Measurements from ENCODE around the gene TDO2. TPM values are rescaled to one million over a fixed set of nuclear protein-coding genes. Genes with fewer than 3 reads are reported as not detected.

TDO2 gene
- total and polyA plus RNA-seq, 2 of the 4 experiments (the other 2 are of a cell fraction): 0.09 to 0.18 TPM

DNA sequence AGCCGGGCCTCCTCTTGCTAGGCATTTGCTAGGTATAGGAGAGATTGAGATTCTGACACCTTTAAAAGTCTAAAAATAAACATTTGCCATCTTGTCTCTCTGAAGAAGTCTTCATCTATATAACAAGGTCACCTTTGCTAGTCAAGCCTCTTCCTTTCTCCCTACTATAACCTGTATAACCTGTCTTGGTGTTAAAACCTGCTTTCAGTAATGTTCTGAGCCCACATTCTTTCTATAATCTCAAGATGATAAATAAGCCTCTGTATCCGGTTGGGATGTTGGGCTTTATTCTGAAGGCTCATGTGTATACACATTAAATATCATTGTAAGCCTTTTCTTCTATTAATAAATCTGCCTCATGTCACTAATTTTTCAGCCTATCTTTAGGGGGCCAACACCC lies 47.6 kb upstream of the TDO2 start:
- no peak overlapping the region for H3K56ac ChIP-seq (ENCODE audit: extremely low read depth, insufficient read depth, low read length)
- no peak overlapping the region for H4K91ac ChIP-seq (ENCODE audit: insufficient read depth, low read depth, low read length)
- no peak overlapping the region for H3K14ac ChIP-seq (replicated peaks; ENCODE audit: low read depth, low read length)
- H2AK9ac ChIP-seq (replicated peaks; ENCODE audit: low read depth, low read length, poor library complexity): no peak overlapping the region
- no peak overlapping the region for H2AFZ ChIP-seq (replicated peaks; ENCODE audit: low read length, poor library complexity)
- no peaks in the 10 kb centered on the region for H3K36me3 ChIP-seq (ENCODE audit: control insufficient read depth, insufficient read depth, low read length)
- H3K18ac ChIP-seq (ENCODE audit: low read depth, low read length): no peak overlapping the region
- no peak for DNase-seq
- no peak overlapping the region for H3K4me2 ChIP-seq (ENCODE audit: low read depth, low read length)
- no peaks in the 10 kb centered on the region for H3K9me3 ChIP-seq (ENCODE audit: control insufficient read depth, insufficient read depth, low read length)
- intact Hi-C loops (cut with micrococcal nuclease) (no loop called here), in situ Hi-C loops (cut with MboI; ENCODE audit: low sequenced_read_pairs) (no loop called here), dilution Hi-C loops (cut with HindIII; ENCODE audit: low sequenced_read_pairs, unreplicated experiment) (no loop called here)
- H3K27ac ChIP-seq (ENCODE audit: insufficient read depth, low read length): no peak overlapping the region
- no peak overlapping the region for H2BK5ac ChIP-seq (ENCODE audit: low read depth, low read length, poor library complexity, severe bottlenecking)
- no peak overlapping the region for H2AK5ac ChIP-seq (ENCODE audit: low read depth, low read length)
- no CpG with 5 or more reads among the region's 2 CpGs for WGBS, 2 experiments (ENCODE audit: extremely low coverage in 2 of 2, insufficient read length in 1 of 2)
- H4K20me1 ChIP-seq (ENCODE audit: insufficient read depth, low read length): no peaks in the 10 kb centered on the region
- no peak for ATAC-seq (ENCODE audit: low read depth)
- H3K9ac ChIP-seq (ENCODE audit: low read depth, low read length): no peak overlapping the region
- no peaks in the 10 kb centered on the region for H3K9me1 ChIP-seq (ENCODE audit: insufficient read depth, low read length)
- BruUV-seq (replicated peaks): no TSS peak
- no peak overlapping the region for H2BK20ac ChIP-seq (ENCODE audit: low read depth, low read length)
- no peak overlapping the region for H4K5ac ChIP-seq (ENCODE audit: low read depth, low read length)
- no peaks in the 10 kb centered on the region for H3K79me1 ChIP-seq (ENCODE audit: low read depth in 1 of 2, low read length in 2 of 2)
- POLR2A ChIA-PET (ENCODE audit: unreplicated experiment): no interaction called here
- no peak overlapping the region for H3K23ac ChIP-seq (ENCODE audit: low read depth, low read length)
- H3K27me3 ChIP-seq (ENCODE audit: control insufficient read depth, insufficient read depth, low read length): no peaks in the 10 kb centered on the region
- CTCF ChIA-PET: no interaction called here
- H2BK15ac ChIP-seq (ENCODE audit: low read depth, low read length): no peak overlapping the region
- no peak overlapping the region for H4K8ac ChIP-seq (ENCODE audit: low read depth in 2 of 2, low read length in 2 of 2)
- H3K4me1 ChIP-seq (ENCODE audit: control insufficient read depth, insufficient read depth, low read length): peaks cover 3% of the 10 kb centered on the region
- no peak overlapping the region for H3K4me3 ChIP-seq (ENCODE audit: insufficient read depth, low read depth, low read length)
- no peak overlapping the region for H2BK120ac ChIP-seq (ENCODE audit: low read depth, low read length)
- H3K4ac ChIP-seq (ENCODE audit: low read depth, low read length): no peak overlapping the region
- TF ChIP-seq BHLHE40 (IDR thresholded peaks at IDR 0.05; ENCODE audit: low read depth, low read length) (no peak), RFX5 (IDR thresholded peaks at IDR 0.05; ENCODE audit: low read depth, low read length) (no peak), RCOR1 (IDR thresholded peaks at IDR 0.05; ENCODE audit: insufficient replicate concordance, low read length) (no peak), SMC3 (IDR thresholded peaks at IDR 0.05; ENCODE audit: low read depth, low read length) (no peak), NFE2L2 (IDR thresholded peaks at IDR 0.05; ENCODE audit: low read depth, low read length) (no peak), RAD21 (IDR thresholded peaks at IDR 0.05; ENCODE audit: low read length) (no peak), MAFK (IDR thresholded peaks at IDR 0.05; ENCODE audit: low read depth, low read length) (no peak), CEBPB (IDR thresholded peaks at IDR 0.05; ENCODE audit: low read depth, low read length) (no peak), MAZ (IDR thresholded peaks at IDR 0.05; ENCODE audit: borderline replicate concordance, low read depth, low read length) (no peak), CHD1 (IDR thresholded peaks at IDR 0.05; ENCODE audit: low read depth, low read length) (no peak), MXI1 (IDR thresholded peaks at IDR 0.05; ENCODE audit: borderline replicate concordance, low read depth, low read length) (no peak), FOS (IDR thresholded peaks at IDR 0.05; ENCODE audit: low read depth, low read length) (no peak), POLR2A (IDR thresholded peaks at IDR 0.05; ENCODE audit: low read depth, low read length) (no peak)
- TF ChIP-seq, protein P1, sequence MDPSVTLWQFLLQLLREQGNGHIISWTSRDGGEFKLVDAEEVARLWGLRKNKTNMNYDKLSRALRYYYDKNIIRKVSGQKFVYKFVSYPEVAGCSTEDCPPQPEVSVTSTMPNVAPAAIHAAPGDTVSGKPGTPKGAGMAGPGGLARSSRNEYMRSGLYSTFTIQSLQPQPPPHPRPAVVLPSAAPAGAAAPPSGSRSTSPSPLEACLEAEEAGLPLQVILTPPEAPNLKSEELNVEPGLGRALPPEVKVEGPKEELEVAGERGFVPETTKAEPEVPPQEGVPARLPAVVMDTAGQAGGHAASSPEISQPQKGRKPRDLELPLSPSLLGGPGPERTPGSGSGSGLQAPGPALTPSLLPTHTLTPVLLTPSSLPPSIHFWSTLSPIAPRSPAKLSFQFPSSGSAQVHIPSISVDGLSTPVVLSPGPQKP (IDR thresholded peaks at IDR 0.05; ENCODE audit: borderline replicate concordance, low read depth, low read length): no peak
- TF ChIP-seq, protein P2, sequence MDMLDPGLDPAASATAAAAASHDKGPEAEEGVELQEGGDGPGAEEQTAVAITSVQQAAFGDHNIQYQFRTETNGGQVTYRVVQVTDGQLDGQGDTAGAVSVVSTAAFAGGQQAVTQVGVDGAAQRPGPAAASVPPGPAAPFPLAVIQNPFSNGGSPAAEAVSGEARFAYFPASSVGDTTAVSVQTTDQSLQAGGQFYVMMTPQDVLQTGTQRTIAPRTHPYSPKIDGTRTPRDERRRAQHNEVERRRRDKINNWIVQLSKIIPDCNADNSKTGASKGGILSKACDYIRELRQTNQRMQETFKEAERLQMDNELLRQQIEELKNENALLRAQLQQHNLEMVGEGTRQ (IDR thresholded peaks at IDR 0.05; ENCODE audit: low read depth, low read length): no peak
- TF ChIP-seq, protein P3, sequence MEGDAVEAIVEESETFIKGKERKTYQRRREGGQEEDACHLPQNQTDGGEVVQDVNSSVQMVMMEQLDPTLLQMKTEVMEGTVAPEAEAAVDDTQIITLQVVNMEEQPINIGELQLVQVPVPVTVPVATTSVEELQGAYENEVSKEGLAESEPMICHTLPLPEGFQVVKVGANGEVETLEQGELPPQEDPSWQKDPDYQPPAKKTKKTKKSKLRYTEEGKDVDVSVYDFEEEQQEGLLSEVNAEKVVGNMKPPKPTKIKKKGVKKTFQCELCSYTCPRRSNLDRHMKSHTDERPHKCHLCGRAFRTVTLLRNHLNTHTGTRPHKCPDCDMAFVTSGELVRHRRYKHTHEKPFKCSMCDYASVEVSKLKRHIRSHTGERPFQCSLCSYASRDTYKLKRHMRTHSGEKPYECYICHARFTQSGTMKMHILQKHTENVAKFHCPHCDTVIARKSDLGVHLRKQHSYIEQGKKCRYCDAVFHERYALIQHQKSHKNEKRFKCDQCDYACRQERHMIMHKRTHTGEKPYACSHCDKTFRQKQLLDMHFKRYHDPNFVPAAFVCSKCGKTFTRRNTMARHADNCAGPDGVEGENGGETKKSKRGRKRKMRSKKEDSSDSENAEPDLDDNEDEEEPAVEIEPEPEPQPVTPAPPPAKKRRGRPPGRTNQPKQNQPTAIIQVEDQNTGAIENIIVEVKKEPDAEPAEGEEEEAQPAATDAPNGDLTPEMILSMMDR (conservative IDR thresholded peaks at IDR 0.05; ENCODE audit: low read depth, low read length): no peak

Measured in IMR-90 (cell line).